ENCODE data around the gene ZIC5. TPM values are rescaled to one million over a fixed set of nuclear protein-coding genes. Genes with fewer than 3 reads are reported as not detected.
"Not testable (repeated sequence)": the region's sequence is repeated elsewhere in the genome, so short reads cannot be mapped to it uniquely, and the experiment has no call there.

Gene ZIC5
- total RNA-seq, 1 donor from 2014 or later = 0.03 TPM

DNA sequence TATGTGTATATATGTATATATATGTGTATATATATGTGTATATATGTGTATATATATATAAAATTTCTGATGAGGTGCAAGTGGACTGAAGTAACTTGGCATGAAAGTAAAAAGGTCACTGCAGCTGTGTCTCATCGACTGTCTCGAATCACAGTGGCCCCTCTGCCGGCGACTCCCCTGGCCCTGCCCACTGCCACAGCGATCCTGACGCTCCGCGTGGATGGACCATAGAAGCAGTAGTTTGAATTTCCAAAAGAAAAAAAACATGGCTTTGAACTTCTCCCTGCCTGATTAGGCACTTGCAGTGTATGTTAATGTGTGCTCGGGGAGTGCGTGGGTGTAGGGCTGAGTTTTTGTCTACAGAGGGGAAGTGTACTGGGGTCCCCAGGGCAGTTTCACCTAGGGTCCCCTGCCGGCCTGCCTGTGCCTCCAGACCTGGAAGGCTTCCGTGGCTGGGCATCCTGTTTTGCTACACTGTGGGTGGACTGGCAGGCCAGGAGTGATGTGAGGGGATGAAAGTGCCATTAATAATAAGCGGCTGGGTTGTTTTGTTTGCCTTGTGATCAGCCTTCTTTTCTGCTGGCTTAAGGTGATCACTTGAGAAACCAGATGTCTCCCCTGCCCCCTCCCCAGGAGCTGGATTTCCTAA lies 10.8 kb downstream of the ZIC5 start:
- no peak for DNase-seq (ENCODE audit: low spot score)

DNA sequence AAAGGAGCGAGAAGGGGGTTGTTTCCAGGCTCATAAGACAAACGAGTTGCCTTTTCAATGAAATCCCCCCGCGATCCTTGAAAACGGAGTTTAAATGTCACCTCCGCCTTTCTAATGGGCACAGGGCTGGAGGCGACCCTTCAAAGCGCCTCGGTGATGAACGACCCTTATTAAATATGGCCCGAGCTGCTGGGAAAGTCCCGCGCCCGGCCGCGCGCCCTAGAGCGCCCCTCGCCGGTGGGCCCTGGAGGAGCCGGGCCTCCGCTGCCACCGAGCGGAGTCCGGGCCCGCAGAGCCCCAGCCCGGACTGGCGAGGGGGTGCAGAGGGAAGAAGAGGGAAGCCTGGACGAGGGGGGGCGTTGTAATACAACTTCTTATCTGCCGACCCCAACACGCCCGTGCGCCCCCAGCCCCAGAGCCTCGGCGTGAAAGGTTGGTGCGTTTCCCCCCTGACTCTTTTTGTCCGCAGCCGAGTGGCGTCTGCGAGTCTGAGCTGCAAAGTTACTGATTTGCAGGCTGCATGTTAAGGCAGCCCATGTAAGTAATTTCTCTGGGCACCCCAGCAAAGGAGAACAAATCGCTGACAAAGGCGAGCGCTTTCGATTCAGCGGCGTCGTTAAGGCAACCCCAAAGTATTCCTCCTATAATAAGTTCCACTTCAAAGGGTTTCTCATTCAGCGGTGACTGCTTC lies 11.9 kb downstream of the ZIC5 start:
- no peak for DNase-seq (ENCODE audit: low spot score)

DNA sequence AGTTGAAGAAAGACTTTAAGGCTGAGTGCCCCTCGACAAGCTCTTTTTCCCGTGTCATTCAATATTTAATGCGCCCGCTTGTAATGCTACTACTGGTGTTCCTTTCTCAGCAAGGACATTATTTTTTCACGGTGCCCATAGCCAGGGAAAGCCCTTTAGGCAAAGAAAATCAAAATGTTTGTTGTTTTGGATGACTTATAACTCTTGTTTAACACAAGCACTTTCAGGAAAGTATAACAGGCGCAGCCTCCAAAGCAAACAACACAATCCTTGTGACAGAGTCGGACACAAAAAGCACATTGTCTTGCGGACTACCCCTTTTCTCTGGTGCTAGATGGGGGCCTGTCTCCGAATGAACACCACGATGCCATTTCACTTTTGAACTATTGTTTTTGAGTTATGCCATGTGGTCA lies 12.4 kb downstream of the ZIC5 start:
- DNase-seq (ENCODE audit: low spot score) = no peak

DNA sequence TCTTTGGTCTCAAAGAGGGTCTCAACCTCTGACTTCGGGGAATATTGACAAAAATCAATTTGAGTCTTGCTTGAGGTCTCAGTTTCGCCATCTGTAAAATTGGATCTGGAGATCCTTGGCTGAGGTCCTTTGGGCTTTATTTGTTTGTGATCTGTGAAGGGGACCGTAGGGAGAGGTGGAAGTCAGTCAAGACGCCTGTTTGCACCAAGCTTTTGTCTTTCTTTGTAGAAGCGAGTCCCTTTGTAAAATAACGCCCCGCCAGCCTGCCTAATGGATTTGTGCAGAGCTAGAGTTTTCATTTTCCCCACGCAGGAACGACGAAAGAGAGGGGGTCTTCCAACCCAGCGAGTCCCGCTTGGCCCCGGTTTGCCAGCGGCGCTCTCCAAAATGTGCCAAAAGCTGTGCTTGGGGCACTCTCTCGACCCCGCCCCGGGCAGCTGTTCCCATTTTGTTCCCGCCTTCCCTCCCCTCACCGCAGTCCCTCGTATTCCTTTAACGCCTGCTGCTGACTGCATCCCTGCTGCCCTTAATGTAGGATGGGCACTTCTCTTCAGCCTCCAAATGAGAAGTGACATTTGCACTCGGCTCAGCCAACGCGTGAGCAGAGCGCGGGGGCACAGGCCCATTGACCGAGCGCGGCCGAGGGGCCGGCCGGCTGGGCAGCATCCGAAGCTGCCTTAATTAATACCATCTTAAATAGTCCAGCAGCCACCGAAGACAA lies 13.0 kb downstream of the ZIC5 start:
- DNase-seq (ENCODE audit: low spot score) = no peak

DNA sequence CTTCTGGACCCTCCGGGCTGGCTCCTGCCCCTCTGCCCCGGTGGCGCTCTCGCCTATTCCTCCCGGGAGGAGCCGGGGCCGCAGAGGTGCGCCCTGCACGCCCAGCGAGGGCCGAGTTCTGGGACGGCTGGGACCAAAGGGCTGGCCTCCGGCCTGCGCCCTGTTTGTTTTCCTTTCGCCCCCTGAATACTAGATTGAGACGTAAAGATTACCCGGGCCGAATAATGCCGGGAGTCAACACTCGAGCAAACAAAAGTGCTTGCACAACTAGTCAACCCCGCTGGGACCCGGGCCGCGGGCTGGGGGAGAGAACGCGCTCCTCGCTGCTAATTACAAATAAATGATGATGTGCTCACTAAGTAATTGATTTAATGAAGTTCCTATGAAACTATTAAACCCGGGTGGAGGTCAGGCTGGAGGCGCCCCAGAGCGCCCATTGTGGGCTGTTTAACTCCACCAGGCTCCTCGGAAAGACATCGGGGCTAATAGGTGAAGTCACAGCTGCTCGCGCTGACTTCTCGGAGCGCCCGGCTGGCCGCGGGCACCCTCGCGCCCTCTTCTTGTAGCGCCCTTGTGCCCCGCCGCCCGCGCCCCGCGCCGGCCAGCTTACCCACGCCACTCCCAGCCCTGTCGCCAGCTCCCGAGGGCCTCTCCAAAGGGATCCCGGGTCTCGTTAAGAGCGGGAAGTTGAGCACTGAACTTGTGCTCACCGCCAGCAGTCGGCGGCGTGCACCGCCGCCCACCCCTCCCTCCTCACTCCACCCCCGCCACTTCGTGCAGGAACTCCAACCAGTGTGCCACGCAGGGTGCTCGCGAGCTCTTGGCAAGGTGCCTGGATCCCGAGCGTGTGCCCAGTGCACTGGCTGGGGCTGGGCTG lies 14.9 kb downstream of the ZIC5 start:
- DNase-seq (ENCODE audit: low spot score) = no peak

DNA sequence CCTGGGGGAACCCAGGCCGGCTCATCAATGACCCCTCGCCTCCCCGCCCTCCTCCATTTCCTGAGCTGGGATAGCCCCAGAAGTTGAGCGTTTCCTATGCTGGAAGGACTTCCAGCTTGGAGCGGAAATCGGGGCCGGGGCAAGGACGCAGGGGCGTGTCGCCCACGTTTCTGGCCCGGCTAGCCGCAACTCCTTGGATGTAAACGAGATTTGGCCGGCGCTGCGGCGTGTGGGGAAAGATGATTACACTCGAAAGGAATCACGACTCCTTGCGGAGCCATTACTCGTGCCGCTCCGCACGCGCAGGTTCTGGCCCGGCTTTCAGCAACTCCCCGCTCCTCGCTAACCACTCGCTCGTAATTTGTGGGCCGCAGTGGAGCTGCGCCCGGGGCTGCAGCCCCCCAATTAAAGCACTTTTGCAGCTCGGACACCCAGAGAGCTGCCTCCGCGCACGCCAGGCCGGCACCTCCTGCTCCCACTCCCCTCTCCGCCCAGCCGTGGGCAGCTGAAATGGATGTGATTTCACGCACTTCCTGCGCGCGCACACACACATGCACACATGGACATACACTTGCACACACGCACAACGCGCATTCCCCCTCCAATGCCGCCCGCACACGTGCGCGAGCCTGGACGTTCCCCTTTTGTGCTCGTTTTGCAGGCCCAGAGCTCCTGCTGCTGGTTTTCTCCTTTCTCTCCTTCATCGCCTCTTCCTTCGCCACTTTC lies 15.7 kb downstream of the ZIC5 start:
- DNase-seq (ENCODE audit: low spot score) = no peak

DNA sequence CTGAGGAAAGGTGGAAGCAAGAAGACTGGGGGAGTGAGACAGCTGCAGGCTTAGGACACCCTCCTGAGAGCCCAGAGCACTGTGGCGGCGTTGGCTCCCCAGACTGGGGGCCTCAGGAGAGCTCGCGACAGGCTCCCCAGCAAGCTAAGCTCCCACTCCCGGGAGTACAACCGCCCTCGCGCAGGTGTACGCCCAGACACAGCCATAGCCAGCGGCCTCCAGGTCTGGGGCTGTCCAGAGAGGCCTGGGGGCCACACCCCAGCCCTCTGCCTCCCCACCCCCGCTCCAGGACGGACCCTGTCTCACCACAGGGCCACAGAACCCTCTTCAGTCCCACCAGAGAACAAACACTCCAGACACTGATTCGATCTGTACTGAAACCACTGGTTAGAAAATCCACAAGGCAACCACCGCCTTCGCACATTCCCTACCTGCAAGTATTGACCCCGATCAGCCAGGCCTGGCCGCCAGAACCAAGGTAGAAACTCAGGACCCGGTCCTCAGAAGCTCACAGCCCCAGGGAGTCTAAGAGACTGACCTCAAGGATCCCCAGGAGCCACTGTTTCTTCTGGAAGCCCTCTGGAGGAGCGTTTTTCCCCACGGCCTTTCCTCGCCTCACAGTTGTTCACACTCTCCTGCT lies 16.3 kb downstream of the ZIC5 start:
- DNase-seq (ENCODE audit: low spot score) = no peak

DNA sequence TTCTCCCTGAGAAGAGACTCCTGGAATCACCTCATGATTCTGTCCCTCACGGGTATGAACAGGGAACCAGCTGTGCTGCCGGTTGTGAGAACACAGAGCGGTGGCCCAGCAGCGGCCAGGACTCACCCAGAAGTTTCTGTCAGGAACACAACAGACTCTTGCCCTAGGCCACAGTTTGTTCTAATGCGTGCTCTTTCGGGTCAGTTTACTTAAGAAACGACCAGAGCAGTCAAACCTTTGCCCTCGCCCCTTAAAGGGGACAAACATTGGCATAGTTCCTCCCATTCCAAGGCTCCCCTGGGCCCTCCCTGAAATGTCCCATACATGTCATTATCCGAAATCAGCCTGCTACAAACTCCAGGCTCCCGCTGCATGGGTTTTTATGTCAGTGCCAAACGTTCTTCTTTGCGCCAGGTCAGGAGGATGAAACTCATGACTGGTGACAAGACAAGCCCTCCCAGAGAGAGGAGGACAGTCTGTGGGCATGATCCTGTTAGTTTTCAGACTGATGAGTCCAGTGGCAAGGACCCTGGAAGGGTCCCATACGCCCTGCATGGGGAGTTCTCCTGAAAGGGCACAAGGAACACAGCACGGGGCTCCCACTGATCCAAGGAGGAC lies 18.3 kb downstream of the ZIC5 start:
- no peak for DNase-seq (ENCODE audit: low spot score)

DNA sequence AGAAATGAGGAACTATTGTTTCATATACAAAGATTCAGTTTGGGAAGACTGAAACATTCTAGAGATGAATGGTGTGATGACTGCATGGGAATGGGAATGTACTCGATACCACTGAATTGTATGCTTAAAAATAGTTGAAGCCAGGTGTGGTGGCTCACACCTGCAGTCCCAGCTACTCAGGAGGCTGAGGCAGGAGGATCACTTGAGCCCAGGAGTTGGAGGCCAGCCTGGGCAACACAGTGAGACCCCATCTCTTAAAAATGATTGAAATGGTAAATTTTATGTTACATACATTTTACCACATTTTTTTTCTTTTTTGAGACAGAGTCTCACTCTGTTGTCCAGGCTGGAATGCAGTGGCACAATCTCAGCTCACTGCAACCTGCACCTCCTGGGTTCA lies 19.9 kb downstream of the ZIC5 start:
- not testable (repeated sequence) for DNase-seq (ENCODE audit: low spot score)

DNA sequence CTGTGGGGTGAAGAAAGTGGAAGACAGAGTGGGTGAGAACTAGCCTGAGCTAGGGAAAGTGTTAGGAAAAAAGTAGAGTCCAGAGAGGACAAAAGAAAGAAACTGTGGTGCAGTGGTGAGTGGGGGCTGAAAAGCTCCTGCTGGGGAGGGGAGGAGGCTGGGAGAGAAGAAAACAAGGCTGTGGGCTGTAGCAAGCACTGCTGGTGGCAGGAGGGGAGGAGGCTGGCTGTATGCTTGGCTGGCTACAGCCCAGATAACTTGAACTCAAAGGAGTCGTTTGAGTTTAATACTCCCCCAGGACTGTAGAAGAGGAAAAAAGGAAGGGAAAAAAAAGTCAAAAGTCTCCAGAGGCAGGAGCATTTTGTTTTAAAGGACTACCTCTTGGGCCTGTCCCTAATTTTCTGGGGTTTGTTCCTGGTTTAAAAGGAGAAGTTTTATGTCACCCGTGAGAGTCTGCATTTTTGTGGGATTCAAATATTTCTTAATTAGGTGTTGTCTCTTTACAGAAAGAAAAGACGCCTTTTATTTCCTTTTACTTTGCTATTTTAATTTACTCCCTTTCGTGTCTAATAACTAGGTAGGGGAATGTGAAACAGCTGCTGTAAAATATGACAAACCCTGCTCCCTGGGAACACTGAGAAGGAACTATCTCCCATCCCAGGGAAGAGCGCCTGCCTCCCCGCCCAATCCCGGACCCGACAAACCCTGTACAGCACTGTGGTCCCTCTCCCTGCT lies 21.7 kb downstream of the ZIC5 start:
- DNase-seq (ENCODE audit: low spot score) = no peak

DNA sequence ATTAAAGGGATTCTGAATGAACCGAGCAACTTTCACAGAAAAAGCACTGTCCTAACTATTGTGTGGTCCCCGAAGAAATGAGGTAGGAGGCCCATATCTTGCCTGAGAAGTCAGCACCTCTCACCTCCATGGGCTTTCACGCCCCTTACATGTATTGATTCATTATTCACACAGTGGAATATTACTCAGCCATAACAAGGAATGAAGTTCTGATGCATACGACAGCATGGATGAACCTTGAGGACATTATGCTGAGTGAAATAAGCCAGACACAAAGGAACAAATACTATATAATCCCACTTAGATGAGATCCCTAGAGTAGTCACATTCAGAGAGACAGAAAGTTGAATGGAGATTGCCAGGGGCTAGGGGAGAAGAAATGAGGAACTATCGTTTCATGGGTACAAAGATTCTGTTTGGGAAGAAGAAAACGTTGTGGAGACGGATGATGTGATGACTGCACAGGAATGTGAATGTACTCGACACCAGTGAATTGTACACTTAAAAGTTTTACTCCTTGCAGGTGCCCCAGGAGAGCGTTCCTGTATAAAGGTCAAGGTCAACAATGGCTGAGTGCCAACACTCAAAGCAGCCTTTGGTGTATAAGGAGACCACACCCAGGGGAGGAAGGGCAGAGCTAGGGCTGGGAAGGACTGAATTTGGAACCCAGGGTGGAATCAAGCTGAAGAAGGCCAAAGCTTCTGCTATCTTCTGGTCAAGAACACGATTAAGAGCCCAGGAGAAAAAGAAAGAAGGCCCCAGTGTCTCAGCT lies 22.5 kb downstream of the ZIC5 start:
- no peak for DNase-seq (ENCODE audit: low spot score)

DNA sequence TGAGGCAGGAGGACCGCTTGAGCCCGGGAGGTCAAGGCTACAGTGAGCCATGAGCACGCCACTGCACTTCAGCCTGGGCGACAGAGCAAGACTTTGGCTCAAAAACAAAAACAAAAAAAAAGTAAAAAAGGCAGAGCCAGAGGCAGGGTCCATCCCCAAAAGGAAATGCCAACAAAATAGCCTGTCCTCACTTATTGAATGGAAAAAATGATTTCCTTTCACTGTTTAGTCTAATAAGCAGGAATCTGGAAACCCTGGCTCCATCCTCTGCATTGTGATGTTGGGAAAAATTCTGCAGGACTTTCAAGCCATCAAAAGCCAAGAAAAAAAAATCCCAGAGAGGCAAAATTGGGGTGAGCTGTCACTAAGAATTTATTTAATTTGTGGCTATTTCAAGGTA lies 23.2 kb downstream of the ZIC5 start:
- DNase-seq (ENCODE audit: low spot score) = no peak

DNA sequence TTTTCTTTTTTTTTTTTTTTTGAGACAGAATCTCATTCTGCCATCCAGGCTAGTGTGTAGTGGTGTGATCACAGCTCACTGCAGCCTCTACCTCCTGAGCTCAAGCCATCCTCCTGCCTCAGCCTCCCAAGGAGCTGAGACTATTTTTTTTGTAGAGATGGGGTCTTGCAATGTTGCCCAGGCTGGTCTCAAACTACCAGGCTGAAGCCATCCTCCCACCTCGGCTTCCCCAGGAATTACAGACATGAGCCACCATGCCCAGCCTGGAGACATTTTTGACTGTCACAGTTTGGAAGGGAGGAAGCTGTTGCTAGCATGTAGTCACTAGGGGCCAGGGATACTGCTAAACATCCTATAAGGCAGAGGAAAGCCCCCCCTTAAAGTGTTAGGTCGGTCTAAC lies 23.9 kb downstream of the ZIC5 start:
- no peak for DNase-seq (ENCODE audit: low spot score)

DNA sequence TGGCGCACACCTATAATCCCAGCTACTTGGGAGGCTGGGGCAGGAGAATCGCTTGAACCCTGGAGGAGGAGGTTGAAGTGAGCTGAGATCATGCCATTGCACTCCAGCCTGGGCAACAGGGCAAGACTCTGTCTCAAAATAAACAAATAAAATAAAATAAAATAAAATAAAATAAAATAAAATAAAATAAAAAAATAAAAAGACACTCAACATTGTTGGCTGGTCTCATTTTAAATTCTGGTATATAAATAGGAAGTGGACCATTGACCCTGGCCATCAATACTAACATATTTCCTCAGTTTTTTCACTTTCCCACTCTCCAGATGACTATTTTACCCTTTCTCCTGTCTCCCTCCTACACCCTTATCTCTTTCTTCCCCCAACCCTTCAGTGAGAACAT lies 26.1 kb downstream of the ZIC5 start:
- not testable (repeated sequence) for DNase-seq (ENCODE audit: low spot score)

DNA sequence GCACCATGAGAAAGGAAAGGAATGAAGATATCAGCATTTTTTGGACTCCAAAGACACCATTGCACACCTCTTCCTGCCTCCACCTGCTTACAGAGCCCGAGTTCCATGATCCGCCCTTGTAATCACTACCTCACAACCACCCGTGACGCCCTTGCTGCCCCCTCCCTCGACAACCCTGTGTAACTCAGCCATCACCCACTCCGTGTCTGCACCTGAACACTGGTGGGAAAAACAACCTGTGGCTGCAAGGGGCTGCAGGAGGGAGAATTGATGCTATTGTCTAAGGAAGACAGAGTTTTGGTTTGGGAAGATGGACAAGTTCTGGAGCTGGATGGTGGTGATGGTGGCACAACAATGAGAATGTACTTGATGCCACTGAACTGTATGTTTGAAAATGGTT lies 27.0 kb downstream of the ZIC5 start:
- DNase-seq (ENCODE audit: low spot score) = no peak

DNA sequence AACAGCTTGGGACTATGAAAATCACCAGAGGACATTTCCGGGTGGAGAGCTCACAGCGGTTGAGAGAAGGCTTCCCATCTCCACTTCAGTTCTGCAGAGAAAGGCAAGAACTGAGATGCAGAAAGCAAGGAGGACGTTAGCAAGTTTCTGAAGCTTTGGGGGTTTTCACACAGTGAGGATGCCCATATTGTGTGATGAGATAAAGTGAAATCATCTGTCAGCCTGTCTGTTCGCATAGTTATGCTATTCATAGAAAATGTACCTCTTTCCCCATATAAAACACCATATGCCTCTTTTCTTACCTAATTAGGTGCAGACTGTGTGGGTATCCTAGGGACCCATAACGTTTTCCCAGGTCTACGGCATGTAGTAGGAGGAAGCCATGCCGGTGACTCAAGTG lies 27.5 kb downstream of the ZIC5 start:
- DNase-seq (ENCODE audit: low spot score) = no peak

DNA sequence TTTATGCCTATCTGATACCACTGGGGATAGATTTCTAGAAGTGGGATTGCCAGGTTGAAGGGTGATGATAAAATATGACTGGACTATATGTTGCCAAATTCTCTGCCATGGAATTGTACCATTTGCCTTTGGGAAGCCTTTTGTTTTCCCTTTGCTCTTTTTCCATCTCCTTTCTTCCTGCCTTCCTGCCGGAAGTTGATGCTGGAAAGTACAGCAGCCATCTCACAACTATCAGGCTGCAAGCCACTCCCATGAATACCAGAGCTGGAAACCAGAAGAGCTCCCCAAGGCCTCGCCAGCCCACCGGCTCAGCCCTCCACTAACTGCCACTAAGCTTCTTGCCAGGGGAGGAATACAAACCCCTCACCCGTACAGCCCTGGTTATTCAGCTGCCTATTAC lies 29.7 kb downstream of the ZIC5 start:
- no peak for DNase-seq (ENCODE audit: low spot score)

DNA sequence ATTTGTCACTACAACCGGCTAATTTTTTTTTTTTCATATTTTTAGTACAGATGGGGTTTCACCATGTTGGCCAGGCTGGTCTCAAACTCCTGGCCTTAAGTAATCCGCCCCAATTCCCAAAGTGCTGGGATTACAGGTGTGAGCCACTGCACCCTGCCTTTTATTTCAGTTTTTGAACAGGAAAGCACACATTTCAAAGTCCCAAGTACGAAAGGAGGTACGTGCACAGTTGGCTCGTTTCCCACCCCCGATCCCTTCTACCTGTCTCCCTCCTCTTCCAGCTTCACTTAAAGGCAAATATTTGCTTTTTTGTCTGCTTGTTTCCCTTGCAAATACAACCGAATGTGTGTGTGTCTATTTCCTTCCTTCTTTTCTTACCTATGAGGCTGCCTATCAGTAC lies 30.5 kb downstream of the ZIC5 start:
- DNase-seq (ENCODE audit: low spot score) = no peak

DNA sequence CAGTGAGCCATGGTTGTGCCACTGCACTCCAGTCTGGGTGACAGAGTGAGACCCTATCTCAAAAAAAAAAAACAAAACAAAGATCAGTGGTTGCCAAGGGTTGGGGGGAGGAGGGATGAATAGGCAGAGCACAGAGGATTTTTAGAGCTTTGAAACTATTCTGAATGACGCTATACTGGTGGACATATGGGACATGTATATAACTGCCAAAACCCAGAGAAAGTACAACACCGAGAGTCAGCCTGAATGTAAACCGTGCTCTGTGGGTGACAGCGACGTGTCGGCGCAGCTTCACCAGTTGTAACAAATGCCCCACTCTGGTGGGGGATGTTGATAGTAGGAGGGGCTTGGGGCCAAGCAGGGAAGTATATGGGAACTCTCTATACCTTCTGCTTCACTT lies 32.9 kb downstream of the ZIC5 start:
- no peak for DNase-seq (ENCODE audit: low spot score)

All from mucosa of gallbladder (tissue), 1 donor.